GM15510 (cell line): Measurements from ENCODE around the gene APOA1.

Source experiments
- POLR2A ChIP-seq: IDR thresholded peaks from 3 replicates; pipeline ENCODE4 v1.6.1; 2011; ENCODE audit warnings: borderline replicate concordance; ENCODE audit not compliant: insufficient read length; ENCODE audit errors: extremely low read depth

APOA1 gene

DNA sequence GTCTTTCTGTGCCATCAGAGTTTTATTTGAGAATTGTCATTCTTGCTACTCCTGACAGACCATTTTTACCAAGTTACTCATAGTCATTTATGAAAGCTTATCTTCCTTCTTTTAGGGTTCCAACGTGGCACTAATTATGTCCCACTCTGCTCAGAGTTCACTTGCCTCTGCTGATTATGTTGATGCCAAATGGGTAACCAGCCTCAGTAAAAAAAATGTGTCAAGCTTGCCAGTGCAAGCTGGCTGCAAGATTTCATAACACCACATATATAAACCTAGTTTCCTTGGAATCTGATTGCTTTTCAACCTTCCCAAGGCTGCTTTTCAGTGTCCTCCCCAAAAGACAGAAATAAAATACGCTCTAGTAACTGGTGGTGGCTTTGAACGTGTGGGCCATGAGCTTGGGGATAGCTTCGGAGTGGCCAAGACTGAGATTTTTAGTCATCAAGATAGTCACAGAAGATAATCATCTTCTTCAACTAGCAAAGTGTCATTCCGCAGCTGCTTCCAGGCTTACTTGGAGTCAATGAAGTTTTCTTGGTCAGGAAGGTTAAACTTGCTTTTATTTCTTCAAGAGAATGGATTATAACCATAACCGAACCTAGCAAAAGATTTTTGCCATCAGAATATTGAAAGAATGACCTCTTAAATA, 29.5 kb upstream of the APOA1 start:
- no peak for TF ChIP-seq POLR2A

DNA sequence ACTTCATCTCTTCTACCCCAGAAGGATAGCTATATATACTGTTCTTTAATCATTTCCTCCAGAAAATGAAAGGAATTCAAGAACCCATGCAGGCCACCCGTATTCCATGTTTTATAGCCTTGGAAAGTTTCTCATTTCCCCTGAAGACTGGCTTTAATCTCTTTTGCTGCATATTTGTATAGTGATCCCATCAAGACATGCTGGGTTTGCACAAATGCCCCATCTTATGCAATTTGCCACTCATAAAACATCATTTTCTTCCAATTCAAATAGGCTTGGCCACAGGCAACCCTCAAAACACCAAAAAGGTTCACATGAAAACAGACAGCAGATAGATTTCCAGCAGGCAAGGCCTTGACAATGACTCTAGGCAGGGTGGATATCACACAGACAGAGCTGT, 28.3 kb upstream of the APOA1 start:
- no peak for TF ChIP-seq POLR2A

DNA sequence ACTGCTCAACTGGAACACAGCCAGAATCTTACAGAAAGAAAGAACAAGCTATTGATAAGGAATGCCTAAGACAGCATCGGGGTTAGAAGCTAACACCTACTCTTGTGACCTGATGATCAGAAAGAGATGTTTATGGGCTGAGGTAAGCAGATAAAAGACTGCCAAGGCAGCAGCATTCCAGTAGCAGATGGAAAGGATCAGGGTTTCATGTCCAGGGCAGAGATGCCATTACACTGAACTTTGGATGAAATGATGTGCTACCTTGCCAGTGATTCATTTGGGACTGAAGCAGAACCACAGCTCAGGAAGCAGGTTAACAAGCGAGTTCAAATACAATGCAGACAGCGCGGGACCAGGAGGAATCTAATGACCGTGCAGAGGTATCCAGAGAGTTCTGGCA, 27.1 kb upstream of the APOA1 start:
- no peak for TF ChIP-seq POLR2A

DNA sequence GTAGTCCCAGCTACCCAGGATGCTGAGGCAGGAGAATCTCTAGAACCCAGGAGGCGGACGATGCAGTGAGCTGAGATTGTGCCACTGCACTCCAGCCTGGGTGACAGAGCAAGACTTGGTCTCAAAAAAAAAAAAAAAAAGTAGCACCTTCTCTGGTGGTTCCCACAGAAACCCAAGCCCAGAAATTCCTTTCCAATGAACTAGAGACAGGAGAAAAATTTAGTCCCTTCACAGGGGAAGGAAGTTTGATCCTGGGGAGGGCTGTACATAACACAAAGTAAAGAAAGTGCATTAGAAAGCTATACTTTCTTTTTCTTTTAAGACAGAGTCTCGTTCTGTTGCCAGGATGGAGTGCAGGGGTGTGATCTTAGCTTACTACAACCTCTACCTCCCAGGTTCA, 25.5 kb upstream of the APOA1 start:
- TF ChIP-seq POLR2A = no peak

DNA sequence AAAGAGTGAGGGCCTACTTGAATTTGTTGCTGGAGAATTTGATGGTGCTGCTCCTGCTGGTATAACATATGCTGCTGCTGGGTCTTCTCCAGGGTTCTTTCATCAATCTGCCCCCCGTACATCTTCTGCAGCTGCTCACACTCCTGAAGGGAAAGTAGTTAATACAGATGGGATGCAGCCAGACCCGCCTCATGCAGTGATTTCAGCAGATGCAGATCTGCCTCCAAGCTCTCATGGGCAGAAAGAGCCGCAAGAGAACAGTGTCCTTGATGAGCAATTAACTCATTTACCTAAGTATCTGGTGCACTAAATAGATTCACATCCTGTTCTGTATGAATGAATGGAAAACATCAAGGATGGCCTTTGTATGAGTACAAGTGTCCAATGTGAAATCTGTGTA, 24.8 kb upstream of the APOA1 start:
- no peak for TF ChIP-seq POLR2A

DNA sequence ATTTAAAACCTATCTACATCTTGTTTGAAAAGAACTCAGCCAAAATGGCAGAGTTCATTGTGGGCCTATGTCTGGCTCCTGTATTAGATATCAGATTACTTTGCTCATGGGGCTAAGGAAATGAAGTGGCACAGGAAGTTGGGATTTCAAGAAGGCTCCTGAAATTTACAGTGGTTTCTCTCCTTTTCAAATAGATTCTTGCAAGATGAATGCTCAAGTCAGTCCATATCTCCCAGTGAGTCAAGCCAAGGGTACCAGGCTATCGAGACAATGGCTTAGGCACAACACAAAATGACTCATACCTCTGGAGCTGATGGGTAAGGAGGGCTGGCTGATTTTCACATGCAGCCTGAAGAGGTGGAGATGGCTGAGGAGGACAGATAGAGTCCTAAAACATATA, 24.1 kb upstream of the APOA1 start:
- no peak for TF ChIP-seq POLR2A

DNA sequence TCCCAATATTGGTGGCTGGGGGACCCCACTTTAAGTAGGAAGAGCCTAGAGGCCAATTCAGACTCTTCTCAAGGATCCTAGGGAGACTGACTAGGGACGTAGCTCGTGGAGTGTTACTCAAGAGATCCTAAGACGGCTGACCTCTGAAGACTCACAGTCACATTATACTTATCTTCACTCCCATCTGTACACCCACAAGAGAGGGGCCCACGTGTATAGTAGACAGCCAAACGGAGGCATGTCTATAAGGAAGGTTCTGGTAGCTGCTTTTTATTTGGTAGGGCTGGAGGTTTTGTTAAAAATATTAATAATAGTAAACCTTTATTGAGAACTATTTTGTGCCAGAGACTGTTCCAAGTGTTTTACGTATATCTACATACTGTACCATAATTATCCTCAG, 22.9 kb upstream of the APOA1 start:
- no peak for TF ChIP-seq POLR2A

DNA sequence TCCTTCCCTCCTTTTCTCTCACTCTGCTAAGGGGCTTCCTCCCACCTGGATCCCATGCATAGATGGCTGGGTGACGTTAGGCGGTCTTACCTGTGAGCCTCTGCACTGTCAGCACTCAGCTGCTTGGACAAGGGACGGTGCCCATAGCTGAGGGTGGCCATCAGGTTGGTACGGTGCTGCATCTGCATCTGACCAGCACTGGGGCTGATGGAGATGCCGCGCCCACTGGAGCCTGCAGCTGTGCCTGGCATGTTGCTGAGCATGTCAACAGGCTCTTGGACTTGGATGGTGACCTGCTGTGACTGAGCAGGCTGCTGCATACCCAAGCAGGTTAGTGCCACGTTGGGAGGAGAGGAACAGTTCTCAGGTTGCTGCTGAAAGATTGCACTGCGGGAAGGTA, 21.8 kb upstream of the APOA1 start:
- no peak for TF ChIP-seq POLR2A

DNA sequence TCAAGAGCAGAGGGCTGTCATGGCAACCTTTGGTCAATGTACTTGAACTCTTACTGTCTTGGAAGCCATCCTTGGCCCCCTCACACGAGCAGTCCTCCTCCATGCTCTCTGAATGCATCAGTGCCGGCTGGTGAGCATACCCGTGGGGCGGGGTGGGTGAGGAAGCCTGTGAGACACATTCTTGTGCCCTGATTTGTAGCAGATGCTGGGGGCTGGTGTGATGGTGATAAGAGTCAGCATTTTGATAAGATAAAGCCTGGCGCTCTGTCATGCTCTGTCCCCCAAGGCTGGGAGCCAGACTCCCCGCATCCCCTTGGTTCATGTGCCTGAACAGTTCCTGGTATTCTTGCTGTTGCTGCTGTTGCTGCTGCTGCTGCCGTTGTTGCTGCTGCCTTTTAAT, 20.5 kb upstream of the APOA1 start:
- no peak for TF ChIP-seq POLR2A

DNA sequence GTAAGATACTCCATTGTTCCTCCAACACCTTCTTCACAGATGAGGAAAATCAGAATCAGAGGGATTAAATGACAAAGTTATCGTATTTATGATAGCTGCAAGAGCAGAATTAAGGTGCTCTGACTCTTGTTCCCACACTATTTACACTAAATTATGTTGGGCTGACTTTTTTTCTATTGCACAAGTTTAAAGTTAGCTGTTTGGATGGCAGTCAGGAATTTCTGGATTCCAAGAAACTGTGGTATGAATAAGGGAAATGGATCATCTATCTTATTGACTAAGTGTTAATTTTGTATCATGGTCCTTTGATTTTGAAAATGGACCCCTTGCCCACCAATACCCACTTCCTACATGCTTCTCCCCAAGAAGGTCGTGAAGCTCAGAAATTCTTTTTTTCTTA, 19.9 kb upstream of the APOA1 start:
- TF ChIP-seq POLR2A = no peak

DNA sequence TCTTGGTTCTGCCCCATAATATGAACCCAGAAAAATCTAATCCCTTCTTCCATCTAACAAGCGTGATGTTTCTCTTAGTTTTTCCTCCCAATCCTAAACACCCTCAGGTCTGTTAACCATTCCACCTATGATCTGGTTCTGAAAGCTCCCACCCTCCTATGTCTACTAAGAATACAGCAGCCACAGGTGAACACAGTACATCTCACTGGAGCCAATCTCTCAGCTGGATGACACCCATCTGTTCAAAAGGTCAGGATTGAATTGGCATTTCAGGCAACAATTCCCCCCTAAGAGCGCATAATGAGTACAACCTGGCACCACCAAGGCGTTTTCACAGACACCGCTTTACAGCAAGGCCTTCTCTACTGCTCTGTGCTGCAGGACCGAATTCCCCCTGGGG, 19.0 kb upstream of the APOA1 start:
- TF ChIP-seq POLR2A = no peak

DNA sequence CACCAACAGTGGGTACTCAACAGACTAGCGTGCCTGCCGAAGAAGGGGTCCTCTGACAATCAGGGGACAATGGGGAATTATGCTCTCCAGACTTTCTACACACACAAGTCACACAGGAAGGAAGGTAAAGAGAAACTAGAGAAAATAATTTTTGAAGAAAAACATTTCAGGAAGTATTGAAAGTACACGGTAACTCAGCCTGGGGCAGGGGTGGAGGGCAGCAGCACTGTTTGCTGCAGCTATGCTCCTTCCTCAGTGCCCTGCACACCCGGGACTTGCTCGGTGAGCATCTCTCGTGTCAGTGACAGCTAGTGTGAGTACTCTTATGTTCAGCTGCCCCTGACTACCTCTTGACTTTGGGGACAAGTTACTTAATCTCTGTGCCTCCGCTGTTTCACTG, 18.0 kb upstream of the APOA1 start:
- TF ChIP-seq POLR2A = no peak

DNA sequence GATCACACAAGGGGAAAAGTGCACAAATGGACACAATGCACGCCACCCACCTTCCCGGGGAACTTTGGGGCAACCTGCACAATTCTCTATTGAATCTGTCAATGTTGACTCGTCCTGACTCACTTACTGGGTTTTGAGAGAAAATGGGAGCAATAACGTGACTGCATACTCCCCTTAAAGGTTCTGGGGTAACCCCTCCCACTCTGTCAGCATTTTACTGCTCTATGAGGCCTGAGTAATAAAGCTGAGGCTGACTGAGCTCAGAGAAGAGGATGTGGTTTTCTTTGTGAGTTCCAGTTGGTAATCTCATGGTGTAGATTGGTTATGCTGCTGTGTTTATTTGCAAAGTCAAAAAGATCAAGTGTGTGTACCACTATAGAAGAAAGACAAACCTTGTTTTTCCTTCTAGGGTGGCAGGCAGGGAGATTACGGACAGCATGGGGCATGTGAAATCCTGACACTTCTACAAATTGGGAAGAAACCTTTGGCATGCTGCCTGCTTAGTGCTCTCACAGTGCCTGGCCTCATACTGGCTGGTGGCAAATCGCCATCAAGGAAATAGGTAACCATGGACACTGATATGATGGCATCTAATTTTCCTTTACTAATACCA, 16.1 kb upstream of the APOA1 start:
- TF ChIP-seq POLR2A = no peak

DNA sequence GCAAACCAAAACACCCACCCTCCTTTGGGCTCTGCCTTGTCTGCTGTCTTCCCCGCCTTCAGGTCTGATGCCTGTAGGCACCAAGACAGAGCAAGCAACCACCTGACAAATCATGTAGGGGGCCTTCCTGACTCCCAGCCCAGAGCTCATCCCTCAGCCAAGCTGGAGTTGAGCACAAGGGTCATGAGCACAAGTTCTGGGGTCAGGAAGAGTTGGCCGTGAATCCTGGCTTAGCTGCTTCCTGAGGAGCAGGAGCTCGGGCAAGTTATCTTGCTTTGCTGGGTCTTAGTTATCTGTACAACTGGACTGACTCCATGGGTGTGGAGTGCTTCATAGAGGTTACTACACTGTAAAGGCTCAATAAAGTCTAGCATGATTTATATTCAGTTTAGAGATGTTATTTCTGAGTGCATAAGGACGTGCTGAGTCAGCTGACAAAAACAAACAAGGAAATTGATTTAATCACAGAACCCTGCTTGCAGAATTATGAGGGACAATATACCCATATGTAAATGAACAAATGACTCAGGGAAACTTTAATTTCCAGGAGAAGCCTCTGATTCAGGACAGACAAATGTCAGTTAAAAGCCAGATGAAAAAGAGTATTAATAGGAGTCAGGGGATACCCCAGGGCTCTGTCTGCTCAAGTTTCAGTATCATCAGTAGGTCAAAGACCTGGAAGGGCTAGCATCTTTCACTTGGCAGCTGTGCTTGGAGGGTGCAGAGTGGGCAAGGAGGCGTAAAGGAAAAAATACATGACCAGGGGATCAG, 15.0 kb upstream of the APOA1 start:
- TF ChIP-seq POLR2A = no peak

DNA sequence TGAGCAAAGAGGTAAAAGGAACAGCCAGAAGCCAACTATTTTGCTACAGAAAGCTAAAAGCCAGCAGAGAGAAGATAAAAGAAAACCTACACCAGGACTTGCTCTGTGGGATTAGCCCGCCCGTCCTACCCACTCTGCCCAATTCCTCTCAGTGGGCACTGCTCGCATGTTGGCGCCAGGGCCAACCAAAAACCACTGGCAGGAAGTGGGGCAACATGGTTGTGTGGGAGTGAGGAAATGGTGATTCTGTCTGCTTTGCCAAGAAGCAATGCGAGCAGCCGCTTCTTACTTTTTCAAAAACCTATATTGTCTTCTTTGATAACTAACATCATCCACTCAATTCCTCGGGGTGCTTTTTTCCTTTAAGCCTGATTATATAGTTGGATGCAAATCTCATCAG, 14.2 kb upstream of the APOA1 start:
- no peak for TF ChIP-seq POLR2A

DNA sequence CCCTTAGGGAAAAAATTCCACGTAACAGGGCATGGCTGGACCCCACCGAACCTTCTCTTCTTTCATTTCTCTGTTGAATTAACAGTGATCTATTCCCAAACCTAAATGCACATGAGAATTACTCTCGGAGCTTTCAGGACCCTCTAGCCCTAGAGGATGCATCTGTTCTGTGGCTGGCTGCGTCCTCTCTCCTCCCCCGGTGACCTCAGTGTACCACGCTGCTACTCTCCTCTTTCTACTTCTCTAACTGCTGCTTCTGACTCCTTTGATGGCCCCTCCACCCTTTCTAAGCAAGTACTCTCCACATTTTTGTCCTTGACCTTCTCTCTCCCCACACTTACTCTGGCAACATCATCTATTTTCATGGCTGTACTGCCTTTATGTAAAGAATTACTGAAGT, 12.1 kb upstream of the APOA1 start:
- TF ChIP-seq POLR2A = no peak

DNA sequence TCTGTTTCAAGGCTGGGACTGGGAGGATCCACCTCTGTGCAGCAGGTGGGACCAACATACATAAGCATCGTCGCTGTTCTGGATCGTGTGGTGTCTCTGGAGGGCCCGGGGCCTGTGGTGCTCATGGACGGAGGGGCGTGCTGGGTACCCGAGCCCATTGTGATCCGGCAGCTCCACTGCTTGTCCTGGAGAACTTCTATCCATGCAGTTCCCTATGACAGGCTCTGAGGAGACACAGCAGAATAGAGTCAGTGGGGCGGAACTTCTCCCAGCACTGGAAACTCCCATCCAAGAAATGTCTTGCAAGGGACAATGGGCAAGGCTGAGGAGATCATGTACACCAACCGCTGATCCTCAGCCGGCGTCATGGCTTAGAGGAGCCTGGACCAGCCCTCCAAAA, 11.6 kb upstream of the APOA1 start:
- TF ChIP-seq POLR2A = no peak

DNA sequence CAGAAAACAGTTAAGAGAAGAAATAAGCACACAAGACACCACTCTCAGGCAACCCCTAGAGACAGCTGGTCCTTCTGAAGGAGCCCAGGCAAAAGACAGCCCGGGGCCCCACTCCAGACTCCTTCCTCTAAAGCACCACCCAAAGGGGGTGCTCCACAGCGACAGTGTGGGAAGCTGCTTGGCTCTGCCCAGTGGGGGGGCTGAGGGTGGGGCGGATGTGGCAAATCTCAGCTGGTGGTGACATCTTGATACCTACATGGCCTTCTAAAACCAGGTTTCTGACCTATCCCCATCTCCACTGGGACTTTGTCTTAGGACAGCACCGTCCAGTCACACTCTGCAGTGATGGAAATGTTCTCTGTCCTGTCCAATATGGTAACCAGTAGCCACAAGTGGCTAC, 10.2 kb upstream of the APOA1 start:
- TF ChIP-seq POLR2A = no peak
